22Rv1 (cell line): Measurements from ENCODE around the gene SLC19A3.

Source experiments
- ZFX ChIP-seq: fragments of 450-650 bp; IDR thresholded peaks from 2 replicates; pipeline ENCODE4 v1.6.1; 2017; ENCODE audit warnings: antibody characterized with exemption, borderline replicate concordance
- TF ChIP-seq, protein P1 (sequence below): fragments of 450-650 bp; IDR thresholded peaks from 2 replicates; pipeline ENCODE4 v1.5.1; 2017; ENCODE audit warnings: mild to moderate bottlenecking

DNA sequence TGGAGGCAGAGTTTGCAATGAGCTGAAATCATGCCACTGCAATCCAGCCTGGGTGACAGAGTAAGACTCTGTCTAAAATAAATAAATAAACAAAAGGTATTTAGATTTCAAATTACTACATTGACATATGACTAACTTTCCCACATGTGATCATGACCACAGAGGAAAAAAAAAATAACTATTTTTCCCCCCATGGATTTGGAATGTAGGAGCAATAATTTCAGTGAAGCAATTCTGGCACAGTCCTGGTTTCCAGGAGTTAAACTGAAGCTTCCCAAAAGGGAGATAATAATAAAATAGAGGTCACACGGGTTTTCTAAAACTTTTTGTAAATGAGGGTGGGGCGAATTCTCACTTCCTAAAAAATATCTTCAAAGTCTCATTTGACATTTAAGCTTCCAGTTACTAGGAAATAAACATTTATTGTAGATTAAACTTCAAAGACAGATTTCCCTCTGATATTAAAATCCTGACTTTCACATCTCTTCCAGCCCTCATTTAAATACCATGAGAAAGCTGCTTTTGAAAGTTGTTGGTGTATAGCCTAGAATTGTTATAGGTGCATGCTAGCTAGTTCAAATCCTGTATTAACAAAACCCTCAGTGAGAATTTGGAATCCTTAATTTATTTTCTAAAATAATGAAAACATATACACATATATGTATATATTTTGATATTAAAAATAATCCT lies 20.7 kb downstream of the SLC19A3 start:
- TF ChIP-seq ZFX = no peak
- TF ChIP-seq, protein P1, sequence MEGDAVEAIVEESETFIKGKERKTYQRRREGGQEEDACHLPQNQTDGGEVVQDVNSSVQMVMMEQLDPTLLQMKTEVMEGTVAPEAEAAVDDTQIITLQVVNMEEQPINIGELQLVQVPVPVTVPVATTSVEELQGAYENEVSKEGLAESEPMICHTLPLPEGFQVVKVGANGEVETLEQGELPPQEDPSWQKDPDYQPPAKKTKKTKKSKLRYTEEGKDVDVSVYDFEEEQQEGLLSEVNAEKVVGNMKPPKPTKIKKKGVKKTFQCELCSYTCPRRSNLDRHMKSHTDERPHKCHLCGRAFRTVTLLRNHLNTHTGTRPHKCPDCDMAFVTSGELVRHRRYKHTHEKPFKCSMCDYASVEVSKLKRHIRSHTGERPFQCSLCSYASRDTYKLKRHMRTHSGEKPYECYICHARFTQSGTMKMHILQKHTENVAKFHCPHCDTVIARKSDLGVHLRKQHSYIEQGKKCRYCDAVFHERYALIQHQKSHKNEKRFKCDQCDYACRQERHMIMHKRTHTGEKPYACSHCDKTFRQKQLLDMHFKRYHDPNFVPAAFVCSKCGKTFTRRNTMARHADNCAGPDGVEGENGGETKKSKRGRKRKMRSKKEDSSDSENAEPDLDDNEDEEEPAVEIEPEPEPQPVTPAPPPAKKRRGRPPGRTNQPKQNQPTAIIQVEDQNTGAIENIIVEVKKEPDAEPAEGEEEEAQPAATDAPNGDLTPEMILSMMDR = no peak
